ENCODE data around the gene PLAAT4.
"Not testable (repeated sequence)": the region's sequence is repeated elsewhere in the genome, so short reads cannot be mapped to it uniquely, and the experiment has no call there.

PLAAT4 gene

DNA sequence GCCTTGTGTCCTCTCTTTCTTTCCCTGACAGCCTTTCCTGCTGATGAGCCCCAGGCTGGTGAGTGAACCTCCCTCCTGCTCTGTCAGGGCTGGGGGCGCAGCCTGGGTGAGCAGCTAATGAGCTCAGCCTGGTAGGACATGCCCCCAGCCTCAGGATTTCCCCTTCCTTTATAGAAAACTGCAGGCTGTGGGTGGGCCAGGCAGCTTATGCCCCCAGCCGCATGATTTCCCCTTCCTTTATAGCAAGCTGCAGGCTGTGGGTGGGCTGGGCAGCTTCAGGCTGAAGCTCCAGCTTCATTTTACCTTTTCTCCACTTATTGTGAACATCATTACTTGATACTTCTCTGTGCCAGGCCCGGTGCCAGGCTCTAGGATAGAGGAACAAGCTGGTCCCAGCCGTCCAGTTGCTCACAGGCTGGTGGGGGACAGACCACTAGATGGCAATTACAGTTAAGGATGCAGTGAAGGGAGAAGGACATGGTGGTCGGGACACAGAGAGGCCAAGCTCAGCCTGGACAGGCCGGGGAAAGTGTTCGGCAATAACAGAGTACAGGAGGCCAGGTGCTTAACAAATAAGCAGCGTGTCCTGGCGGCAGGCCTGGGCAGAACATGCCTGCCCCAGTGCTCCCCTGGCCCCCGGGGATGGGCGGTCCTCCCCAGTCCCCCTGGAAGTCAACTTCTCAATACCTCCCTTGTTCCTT, 25.4 kb upstream of the PLAAT4 start:
- DNase-seq, result no peak

DNA sequence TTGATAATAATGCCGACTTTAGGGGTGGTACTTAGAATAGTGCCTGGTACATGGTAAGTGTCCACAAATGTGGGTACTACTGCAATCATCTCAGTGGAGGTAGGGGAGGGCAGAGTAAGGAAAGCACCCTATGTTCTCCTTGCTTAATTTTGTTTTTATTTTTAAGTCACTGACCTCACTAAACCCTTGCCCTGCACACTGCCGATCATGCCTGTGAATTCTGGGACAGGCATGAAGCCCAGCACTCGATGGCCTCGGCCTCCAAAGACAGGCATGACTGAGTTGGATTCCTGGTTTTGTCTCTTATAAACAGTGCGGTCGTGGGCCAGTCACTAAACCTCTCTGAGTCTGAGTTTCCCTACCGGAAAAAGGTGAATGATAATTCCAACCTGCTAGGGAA, 23.8 kb upstream of the PLAAT4 start:
- no peak for DNase-seq

- DNase-seq, result no peak
Measured at GRCh38 chr11:63516109-63516508, 20.5 kb upstream of the PLAAT4 start.

DNA sequence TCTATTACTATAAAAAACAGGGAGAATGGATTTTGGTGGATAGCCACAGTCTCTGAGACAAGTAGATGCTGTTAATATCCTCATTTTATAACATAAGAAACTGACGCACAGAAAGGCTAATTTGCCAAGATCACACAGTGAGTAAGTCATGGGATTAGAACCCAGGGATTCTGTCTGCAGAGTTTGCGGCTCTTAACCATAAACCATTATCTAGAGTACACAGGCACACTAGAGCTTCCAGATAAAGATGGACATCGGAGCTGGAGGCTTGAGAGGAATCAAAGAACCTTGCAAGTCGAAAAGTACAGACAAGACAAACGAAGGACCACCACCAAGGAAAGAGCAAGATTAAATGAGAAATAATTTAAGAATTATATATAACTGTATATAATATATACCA, 19.5 kb upstream of the PLAAT4 start:
- DNase-seq, result no peak

DNA sequence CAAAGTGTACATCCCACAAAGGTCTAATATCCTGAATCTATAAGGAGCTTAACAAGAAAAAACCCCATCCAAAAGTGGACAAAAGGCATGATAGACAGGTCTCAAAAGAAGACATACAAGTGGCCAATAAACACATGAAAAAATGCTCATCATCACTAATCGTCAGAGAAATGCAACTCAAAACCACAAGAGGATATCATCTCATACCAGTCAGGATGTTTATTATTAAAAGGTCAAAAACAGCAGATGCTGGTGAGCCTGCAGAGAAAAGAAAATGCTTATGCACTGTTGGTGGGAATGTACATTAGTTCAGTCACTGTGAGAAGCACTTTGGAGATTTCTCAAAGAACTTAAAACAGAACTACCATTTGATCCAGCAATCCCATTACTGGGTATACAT, 18.1 kb upstream of the PLAAT4 start:
- DNase-seq, result no peak

DNA sequence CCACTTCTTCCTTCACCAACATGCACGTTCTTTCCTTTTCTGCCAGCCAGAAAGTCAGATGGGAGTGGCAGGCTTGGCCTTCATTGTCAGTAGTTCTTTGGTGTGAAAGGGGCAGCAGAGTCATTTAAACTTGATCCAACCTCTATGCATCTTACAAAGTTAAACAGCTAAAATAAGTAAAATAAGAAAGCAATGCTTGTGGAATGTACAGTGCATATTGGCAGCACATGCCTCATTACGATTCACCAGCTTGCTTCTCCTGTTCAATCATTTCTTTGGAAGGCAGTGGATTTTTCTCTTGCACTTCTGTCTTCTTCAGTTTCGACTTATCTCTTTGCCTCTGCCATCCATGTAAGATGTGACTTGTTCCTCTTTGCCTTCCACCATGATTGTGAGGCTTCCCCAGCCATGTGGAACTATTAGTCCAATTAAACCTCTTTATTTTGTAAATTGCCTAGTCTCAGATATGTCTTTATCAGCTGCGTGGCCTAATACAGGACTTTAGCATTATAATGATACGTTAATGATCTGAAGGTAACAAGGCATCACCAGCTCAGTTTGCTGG, 15.9 kb upstream of the PLAAT4 start:
- no peak for DNase-seq

- DNase-seq, result no peak
Measured at GRCh38 chr11:63521896-63522295, 14.7 kb upstream of the PLAAT4 start.

GRCh38 chr11:63523151-63523550, 13.5 kb upstream of the PLAAT4 start:
- DNase-seq, result no peak

GRCh38 chr11:63527667-63528066, 8.9 kb upstream of the PLAAT4 start:
- no peak for DNase-seq

GRCh38 chr11:63528156-63528555, 8.5 kb upstream of the PLAAT4 start:
- DNase-seq, result not testable (repeated sequence)

DNA sequence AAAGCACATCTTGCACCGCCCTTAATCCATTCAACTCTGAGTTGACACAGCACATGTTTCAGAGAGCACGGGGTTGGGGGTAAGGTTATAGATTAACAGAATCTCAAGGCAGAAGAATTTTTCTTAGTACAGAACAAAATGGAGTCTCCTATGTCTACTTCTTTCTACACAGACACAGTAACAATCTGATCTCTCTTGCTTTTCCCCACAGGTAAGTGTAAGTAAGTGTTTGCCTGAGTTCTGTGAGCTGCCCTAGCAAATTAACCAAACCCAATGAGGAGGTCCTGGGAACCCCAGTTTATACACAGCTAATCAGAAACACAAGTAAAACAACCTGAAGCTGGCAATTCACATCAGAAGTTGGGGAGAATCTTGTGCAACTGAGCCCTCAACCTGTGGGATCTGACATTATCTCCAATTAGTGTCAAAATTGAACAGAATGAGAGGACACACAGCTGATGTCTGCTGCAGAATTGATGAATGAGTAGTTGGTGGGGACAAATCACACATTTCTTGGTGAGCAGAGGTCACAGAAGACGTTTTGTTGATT, 7.8 kb upstream of the PLAAT4 start:
- DNase-seq, result not testable (repeated sequence)

GRCh38 chr11:63529373-63529772, 7.2 kb upstream of the PLAAT4 start:
- DNase-seq, result not testable (repeated sequence)

- DNase-seq, result no peak
Measured at GRCh38 chr11:63530021-63530420, 6.6 kb upstream of the PLAAT4 start.

DNA sequence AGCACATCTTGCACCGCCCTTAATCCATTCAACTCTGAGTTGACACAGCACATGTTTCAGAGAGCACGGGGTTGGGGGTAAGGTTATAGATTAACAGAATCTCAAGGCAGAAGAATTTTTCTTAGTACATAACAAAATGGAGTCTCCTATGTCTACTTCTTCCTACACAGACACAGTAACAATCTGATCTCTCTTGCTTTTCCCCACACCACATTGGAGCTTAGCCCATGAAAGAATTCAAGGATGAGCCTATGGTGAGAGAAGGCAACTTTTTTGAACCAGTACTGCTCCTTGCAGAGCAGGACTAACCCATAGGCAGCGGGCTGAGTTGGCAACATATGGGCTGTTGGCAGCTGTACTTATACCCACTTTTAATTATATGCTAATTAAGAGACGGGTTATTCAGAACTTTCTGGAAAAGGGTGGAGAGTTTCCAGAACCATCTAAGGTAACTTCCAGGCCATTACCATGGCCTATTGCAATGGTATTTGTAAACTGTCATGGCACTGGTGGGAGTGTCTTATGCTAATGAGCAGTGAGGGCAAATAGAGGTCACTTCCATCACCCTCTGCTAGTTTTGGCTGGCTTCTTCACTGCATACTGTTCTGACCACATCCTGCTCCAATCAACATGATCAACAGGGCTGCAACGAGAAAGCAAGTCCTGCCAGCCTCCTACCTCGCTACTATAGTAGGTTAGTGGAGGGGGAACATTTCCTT, 5.4 kb upstream of the PLAAT4 start:
- DNase-seq, result not testable (repeated sequence)

DNA sequence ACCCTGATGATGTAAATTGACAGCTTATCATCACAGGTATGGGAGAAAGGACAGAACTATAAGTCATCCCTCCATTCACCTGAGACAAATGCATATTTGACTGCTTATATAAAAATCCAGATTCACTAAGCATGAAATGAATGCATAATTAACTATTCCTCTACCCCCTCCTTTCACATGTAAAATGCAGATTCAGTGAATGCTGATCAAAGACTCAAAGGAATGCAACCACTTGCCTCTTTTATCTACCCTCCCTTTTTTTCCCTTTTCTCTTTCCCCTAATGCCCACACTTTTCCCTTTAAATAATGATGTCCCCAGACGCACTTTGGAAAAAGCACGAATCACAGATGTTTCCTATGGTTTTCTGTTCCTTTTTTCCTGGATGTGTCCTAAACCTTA, 4.5 kb upstream of the PLAAT4 start:
- no peak for DNase-seq

- DNase-seq, result no peak
Measured at GRCh38 chr11:63532799-63533475, 3.7 kb upstream of the PLAAT4 start.

GRCh38 chr11:63534076-63534475, 2.5 kb upstream of the PLAAT4 start:
- DNase-seq, result no peak

DNA sequence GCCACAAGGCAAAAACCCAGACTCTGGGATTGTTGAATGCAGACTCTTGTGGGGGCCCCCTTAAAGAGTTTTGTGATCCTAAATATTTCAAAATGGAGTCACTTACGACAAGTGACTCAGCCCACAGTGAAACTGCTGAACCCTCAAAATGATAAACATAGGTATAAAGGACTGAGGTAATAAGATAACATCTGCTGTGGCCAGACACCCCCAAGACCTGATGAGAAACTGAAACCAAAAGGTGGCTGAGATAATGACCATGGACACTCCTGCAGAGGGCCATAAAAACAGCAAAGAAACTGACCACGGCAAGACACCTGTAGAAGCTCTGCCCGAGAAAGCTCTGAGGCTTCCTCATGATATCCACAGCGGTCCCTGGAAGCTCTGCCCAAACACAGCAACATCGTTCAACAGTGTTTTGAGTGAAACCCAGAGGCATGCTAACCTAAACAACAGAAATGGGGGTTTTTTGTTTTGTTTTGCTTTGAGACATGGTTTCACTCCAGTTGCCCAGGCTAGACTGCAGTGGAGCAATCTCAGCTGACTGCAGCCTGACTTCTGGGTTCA, 1.6 kb upstream of the PLAAT4 start:
- DNase-seq, result no peak

- no peak for DNase-seq
Measured at GRCh38 chr11:63535734-63536133, 874 bp upstream of the PLAAT4 start.

- DNase-seq, result peak; percentile 53
Measured at GRCh38 chr11:63537293-63538101, 889 bp downstream of the PLAAT4 start.

DNA sequence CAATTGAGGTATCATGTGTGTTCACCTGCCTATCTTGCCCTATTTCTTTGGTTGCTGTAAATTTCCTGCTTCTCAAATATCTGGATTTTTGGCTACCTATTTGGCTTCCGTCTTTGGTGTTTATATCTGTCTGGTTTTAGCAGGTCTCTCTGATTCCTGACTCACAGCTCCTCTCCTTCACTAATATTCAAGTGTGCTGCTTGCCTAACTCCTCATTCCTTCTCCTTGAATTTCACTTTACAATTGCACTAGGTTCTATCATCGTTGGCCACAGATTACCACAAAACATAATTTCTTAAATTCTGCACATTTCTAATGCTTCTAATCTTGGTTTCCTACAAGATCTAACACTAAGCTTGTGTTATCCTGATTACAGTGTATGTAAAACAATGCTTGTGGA, 5.9 kb downstream of the PLAAT4 start:
- DNase-seq, result not testable (repeated sequence)

DNA sequence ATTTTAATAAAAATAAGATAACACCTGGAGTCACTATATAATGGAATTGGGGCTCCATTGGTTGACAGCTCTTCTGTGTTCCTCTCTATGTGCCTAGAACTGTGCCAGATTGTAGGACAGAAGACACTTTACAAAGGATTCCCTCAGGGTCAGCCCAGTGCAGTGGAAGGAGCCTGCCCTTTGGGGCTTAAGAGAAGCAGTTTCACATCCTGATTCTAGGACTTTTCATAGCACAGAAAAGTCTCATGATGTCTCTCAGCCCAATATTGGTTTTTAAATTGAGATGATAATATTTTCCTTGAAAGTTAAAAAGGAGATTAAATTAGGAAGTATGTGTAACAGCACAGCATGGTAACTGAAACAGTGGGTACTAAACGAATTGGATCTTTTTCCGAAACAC, 7.1 kb downstream of the PLAAT4 start:
- no peak for DNase-seq

All from DMS 273 treated with DMSO at 0.1 percent for 48 hours (cell line).